Measurements from ENCODE around the gene RYR2.
A peak's percentile ranks its signal among the peaks of the same experiment; 100 is the strongest.

Gene RYR2

GRCh38 chr1:237864338-237865244 lies 822.6 kb downstream of the RYR2 start:
- Mint-ChIP-seq H3K4me3 (peak overlapping the region in 1 of 2 donors; percentile 53), H3K27me3 (peaks cover 5 to 8% of the 10 kb centered on the region in 2 donors), H3K36me3 (ENCODE audit: insufficient read depth) (no peaks in the 10 kb centered on the region), H3K9me3 (peaks cover 0 to 2% of the 10 kb centered on the region in 2 donors), H3K27ac (no peak overlapping the region), H3K4me1 (ENCODE audit: low read depth in 2 of 2) (peaks cover 0 to 7% of the 10 kb centered on the region in 2 donors)
- ATAC-seq (replicated peaks) (peak; percentile 49), DNase-seq (peak in 1 of 3 experiments; percentile 5)

DNA sequence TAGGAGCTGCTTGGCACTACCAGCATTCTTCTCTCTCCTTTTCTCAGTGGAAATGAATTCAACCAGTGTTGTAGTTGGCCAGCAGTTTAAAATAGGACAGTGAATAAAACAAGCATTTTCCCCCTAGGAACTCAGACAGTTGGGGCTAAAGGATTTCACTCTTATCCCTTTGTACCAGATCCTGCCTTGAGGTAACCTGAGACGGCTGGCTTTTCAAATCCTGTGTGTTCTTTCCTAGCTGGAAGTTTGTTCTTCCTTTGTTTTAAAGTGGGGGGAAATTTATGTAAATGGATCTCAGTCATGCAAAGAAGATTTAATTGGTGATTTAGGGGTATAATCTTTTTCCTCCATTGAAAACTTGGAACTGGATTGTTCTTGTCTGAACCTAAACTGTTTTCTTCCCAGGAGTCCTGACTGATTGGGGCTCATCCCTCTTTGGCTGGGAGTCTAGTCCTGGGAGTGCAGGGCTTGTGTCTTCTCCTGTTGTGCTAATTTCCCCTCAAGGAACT lies 825.5 kb downstream of the RYR2 start:
- ATAC-seq (replicated peaks): no peak
- Mint-ChIP-seq H3K36me3 (ENCODE audit: insufficient read depth) (no peaks in the 10 kb centered on the region), H3K9me3 (peaks cover 7 to 12% of the 10 kb centered on the region in 2 donors), H3K27me3 (peaks cover 5 to 23% of the 10 kb centered on the region in 2 donors), H3K4me1 (ENCODE audit: low read depth in 2 of 2) (peaks cover 0 to 7% of the 10 kb centered on the region in 2 donors), H3K27ac (no peak overlapping the region), H3K4me3 (no peak overlapping the region)
- no peak for DNase-seq

- Mint-ChIP-seq H3K36me3 (ENCODE audit: insufficient read depth) (no peaks in the 10 kb centered on the region), H3K27me3 (peaks cover 5 to 23% of the 10 kb centered on the region in 2 donors), H3K9me3 (peaks cover 7 to 12% of the 10 kb centered on the region in 2 donors), H3K27ac (no peak overlapping the region), H3K4me3 (no peak overlapping the region), H3K4me1 (ENCODE audit: low read depth in 2 of 2) (peaks cover 0 to 4% of the 10 kb centered on the region in 2 donors)
- no peak for DNase-seq
- no peak for ATAC-seq (replicated peaks)
These were observed 827.0 kb downstream of the RYR2 start for GRCh38 chr1:237868817-237869600.

DNA sequence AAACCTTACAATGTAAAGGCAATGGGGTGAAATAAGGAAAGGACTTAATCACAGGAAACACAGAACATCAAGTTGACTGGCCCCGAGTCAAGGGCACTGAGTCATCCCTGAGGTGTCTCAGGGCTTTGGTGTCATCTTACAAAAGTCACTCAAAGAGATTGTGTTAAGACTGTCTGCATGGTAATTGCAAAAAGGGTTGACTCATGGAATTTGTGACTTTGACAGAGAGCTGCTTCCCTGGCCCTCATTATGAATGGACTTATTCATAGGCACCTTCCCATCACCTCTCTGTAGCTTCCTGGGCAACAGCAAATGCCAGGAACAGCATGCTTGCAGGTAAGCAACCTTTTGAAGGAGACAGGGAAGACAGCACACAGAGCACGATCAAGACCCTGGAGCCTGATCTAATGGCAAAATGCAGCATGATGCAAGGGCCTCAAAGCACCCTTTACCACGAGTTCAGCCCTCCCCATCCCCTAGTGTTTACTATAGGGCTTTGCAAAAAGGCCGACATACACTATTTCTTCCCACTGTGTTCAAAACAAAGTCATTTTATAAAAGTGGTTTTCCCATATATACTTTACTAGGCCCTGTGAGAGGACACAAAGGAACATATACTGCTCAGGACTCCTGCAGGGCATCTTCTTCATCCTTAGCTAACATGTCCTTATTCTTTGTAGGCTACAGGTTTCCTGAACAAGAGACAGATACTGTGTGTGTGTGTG lies 831.7 kb downstream of the RYR2 start:
- DNase-seq (no peak), ATAC-seq (replicated peaks) (no peak)
- Mint-ChIP-seq H3K27ac (no peak overlapping the region), H3K36me3 (ENCODE audit: insufficient read depth) (no peaks in the 10 kb centered on the region), H3K27me3 (peaks cover 0 to 16% of the 10 kb centered on the region in 2 donors), H3K4me3 (no peak overlapping the region), H3K4me1 (ENCODE audit: low read depth in 2 of 2) (no peaks in the 10 kb centered on the region), H3K9me3 (peaks cover 4 to 12% of the 10 kb centered on the region in 2 donors)

GRCh38 chr1:237875291-237875690 lies 833.3 kb downstream of the RYR2 start:
- DNase-seq (no peak), ATAC-seq (replicated peaks) (no peak)
- Mint-ChIP-seq H3K4me3 (no peak overlapping the region), H3K4me1 (ENCODE audit: low read depth in 2 of 2) (no peaks in the 10 kb centered on the region), H3K9me3 (peaks cover 4 to 12% of the 10 kb centered on the region in 2 donors), H3K27me3 (peaks cover 0 to 14% of the 10 kb centered on the region in 2 donors), H3K27ac (no peak overlapping the region), H3K36me3 (ENCODE audit: insufficient read depth) (no peaks in the 10 kb centered on the region)

DNA sequence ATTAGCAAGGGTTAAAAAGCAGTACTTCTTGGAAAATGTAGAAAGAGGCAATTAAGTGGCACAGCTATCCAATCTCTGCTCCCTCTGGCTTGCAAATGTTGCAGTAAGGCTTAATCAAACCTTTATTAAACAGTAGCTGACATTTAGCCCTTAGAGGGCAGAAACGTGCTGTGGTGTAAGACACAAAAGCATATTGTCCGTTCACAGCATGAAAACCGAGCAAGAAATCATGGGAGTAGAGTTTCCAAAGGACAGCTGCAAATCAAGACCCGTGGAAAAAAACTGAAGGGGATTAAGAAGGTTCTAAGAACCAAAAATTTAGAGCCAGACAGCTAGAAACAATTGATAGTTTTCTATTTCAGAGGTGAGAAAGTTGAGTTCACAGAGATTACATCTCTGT lies 835.6 kb downstream of the RYR2 start:
- Mint-ChIP-seq H3K9me3 (no peaks in the 10 kb centered on the region), H3K27ac (no peak overlapping the region), H3K4me1 (ENCODE audit: low read depth in 2 of 2) (no peaks in the 10 kb centered on the region), H3K27me3 (no peaks in the 10 kb centered on the region), H3K36me3 (ENCODE audit: insufficient read depth) (no peaks in the 10 kb centered on the region), H3K4me3 (no peak overlapping the region)
- DNase-seq (no peak), ATAC-seq (replicated peaks) (no peak)

DNA sequence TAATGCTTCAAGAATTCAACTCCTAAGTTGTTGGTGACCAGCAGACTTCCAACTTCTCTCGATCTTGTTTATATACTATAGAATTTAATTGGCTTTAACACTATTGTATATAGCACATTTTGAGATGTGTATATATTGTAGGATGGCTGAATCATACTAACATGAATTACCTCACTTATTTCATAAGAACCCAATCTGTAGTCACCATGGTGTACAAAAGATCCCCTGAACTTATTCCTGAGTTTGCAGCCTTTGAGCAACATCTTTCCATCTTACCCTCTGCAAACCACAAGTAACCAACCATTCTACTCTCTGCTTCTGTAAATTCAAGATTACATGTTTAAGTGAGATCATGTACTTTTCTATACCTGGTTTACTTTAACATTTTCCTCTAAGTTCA lies 836.4 kb downstream of the RYR2 start:
- DNase-seq (no peak), ATAC-seq (replicated peaks) (no peak)
- Mint-ChIP-seq H3K4me3 (no peak overlapping the region), H3K27ac (no peak overlapping the region), H3K36me3 (ENCODE audit: insufficient read depth) (no peaks in the 10 kb centered on the region), H3K27me3 (no peaks in the 10 kb centered on the region), H3K9me3 (peaks cover 0 to 3% of the 10 kb centered on the region in 2 donors), H3K4me1 (ENCODE audit: low read depth in 2 of 2) (no peaks in the 10 kb centered on the region)

DNA sequence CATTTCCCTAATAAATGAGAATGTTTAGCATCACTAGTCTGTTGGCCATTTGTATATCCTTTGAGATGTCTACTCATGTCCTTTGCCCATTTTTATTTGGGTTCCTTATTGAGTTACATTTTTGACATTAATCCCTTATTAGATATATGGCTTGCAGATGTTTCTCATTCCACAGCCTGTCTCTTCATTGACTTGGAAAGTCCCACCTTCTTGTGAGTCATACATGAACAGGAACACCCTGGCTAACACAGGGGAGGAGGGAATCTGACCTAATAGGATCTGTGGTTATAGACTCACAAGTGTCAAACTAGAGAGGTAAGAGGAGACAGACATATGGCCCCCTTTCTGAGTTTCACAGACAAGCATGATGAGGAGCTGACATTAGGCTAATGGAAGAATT lies 837.2 kb downstream of the RYR2 start:
- Mint-ChIP-seq H3K27ac (no peak overlapping the region), H3K4me1 (ENCODE audit: low read depth in 2 of 2) (no peaks in the 10 kb centered on the region), H3K4me3 (no peak overlapping the region), H3K9me3 (peaks cover 0 to 3% of the 10 kb centered on the region in 2 donors), H3K27me3 (no peaks in the 10 kb centered on the region), H3K36me3 (ENCODE audit: insufficient read depth) (no peaks in the 10 kb centered on the region)
- ATAC-seq (replicated peaks) (no peak), DNase-seq (no peak)
